Measurements from ENCODE around the gene FNDC10.

Gene FNDC10

GRCh38 chr1:1621173-1622009 is 21.5 kb upstream of the FNDC10 start:
- H3K4me3 ChIP-seq (ENCODE audit: low read depth, low read length): no peak overlapping the region
- H3K36me3 ChIP-seq: peaks cover 20% of the 10 kb centered on the region
- no peaks in the 10 kb centered on the region for H3K27me3 ChIP-seq (ENCODE audit: insufficient read depth, low read depth, severe bottlenecking)
- H3K9me3 ChIP-seq (ENCODE audit: severe bottlenecking): no peaks in the 10 kb centered on the region
- no peak overlapping the region for H3K27ac ChIP-seq
- no peak for DNase-seq
- TF ChIP-seq CTCF (IDR thresholded peaks at IDR 0.05; ENCODE audit: low read depth, low read length): no peak

- no peak for DNase-seq
- H3K27me3 ChIP-seq (ENCODE audit: insufficient read depth, low read depth, severe bottlenecking): no peaks in the 10 kb centered on the region
- H3K9me3 ChIP-seq (ENCODE audit: severe bottlenecking): no peaks in the 10 kb centered on the region
- H3K27ac ChIP-seq: no peak overlapping the region
- H3K4me3 ChIP-seq (ENCODE audit: low read depth, low read length): no peak overlapping the region
- peaks cover 20% of the 10 kb centered on the region for H3K36me3 ChIP-seq
- TF ChIP-seq CTCF (IDR thresholded peaks at IDR 0.05; ENCODE audit: low read depth, low read length): no peak
Measured at GRCh38 chr1:1620433-1621139, 20.7 kb upstream of the FNDC10 start.

DNA sequence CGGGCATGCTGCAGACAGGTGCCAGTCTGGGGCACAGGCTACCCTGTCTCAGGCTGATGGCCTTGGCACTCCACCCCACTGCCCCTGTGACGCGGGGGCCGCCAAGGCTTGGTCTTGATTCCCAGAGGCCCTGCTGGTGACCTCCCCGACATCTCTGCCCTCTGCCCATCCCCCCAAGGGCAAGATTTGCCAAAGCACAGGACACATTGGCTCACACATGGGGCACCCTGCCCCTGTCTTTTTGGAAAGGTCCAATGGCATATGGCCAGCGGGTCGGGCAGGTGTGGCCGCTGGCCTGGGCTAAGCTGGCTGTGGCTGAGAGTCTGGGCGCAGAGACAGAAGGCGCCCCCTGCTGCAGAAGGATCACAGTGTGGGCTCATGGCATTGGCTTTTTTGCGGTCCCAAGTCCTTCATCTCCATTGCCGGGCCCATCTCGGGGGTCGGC is 20.0 kb upstream of the FNDC10 start:
- H3K9me3 ChIP-seq (ENCODE audit: severe bottlenecking): no peaks in the 10 kb centered on the region
- H3K27ac ChIP-seq: no peak overlapping the region
- TF ChIP-seq CTCF (IDR thresholded peaks at IDR 0.05; ENCODE audit: low read depth, low read length): peak; percentile 92
- DNase-seq: peak; percentile 71
- H3K36me3 ChIP-seq: peaks cover 20% of the 10 kb centered on the region
- no peaks in the 10 kb centered on the region for H3K27me3 ChIP-seq (ENCODE audit: insufficient read depth, low read depth, severe bottlenecking)
- no peak overlapping the region for H3K4me3 ChIP-seq (ENCODE audit: low read depth, low read length)

DNA sequence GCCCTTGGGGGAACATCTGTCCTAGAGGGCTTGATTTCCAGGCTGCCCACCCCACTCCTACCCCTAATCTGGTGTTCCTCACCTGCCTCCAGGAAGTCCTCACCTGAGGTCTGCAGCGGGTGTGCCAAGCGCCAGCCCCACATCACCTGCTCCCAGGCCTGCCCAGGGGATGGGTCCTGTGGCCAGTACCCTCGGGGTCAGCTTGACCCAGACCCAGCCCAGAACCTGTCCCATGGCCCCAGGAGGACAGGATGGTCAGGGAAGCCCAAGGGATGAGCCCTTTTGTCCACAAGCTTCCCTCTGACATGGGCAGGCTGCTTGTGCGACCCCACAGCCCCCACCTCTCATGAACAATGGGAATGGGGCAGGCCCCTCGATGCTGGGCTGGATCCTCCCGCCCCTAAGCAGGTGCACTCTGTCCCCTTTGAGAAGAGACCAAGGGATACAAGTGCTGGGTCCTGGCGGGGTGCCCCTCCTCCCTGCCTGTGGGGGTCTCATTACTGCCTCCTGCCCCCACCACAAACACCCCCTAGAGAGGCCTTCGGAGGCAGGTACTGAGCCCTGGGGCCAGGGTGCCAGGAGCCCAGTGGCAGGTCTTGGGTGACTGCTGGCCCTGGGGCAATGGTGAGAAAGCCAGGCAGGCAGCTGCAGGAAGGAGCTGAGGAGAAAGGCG is 18.6 kb upstream of the FNDC10 start:
- Histone ChIP-seq H3K9me3 (ENCODE audit: severe bottlenecking) (no peaks in the 10 kb centered on the region), H3K27ac (no peak overlapping the region), H3K36me3 (peaks cover 25% of the 10 kb centered on the region), H3K27me3 (ENCODE audit: insufficient read depth, low read depth, severe bottlenecking) (no peaks in the 10 kb centered on the region), H3K4me3 (ENCODE audit: low read depth, low read length) (no peak overlapping the region)
- no peak for TF ChIP-seq CTCF (IDR thresholded peaks at IDR 0.05; ENCODE audit: low read depth, low read length)
- DNase-seq: no peak

DNA sequence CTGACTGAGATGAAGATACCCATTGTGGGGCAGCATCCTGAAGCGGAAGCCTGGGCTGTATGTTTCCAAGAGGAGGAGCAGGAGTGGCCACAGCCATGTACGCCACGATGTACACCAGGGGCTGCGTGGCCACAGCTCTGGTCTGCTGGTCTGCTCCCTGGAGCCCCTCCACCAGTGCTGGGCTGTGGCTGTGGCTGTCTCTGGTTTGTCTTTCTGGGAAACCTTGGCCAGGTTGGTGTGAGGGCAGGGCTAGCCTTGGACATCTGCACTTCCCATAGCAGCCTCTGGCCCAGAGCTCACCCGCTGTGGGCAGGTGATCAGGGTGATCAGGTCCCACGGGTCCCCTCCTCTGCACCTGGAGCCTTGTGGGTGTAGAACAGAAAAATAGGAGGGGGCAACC is 18.0 kb upstream of the FNDC10 start:
- Histone ChIP-seq H3K9me3 (ENCODE audit: severe bottlenecking) (no peaks in the 10 kb centered on the region), H3K27ac (no peak overlapping the region), H3K4me3 (ENCODE audit: low read depth, low read length) (no peak overlapping the region), H3K27me3 (ENCODE audit: insufficient read depth, low read depth, severe bottlenecking) (no peaks in the 10 kb centered on the region), H3K36me3 (peaks cover 28% of the 10 kb centered on the region)
- no peak for DNase-seq
- no peak for TF ChIP-seq CTCF (IDR thresholded peaks at IDR 0.05; ENCODE audit: low read depth, low read length)
